ENCODE data around the gene ARSA. TPM values are rescaled to one million over a fixed set of nuclear protein-coding genes. Genes with fewer than 3 reads are reported as not detected.

Gene ARSA
- total RNA-seq, 4 donors from 2014 or later = 37.0 to 51.3 (median 42.2) TPM

GRCh38 chr22:50607659-50608020, 20.3 kb downstream of the ARSA start:
- peaks cover 68% of the 10 kb centered on the region for H3K27me3 ChIP-seq
- no peak overlapping the region for H3K4me3 ChIP-seq
- no peaks in the 10 kb centered on the region for H3K36me3 ChIP-seq
- DNase-seq (ENCODE audit: low spot score in 2 of 2) = no peak
- TF ChIP-seq EP300 (IDR thresholded peaks at IDR 0.05) (no peak), CTCF (IDR thresholded peaks at IDR 0.05) (no peak), POLR2A (IDR thresholded peaks at IDR 0.05) (no peak), POLR2AphosphoS5 (IDR thresholded peaks at IDR 0.05) (no peak)
- peaks cover 7% of the 10 kb centered on the region for H3K4me1 ChIP-seq
- 71% methylated on average over 6 of the region's 6 CpGs for WGBS
- no peak overlapping the region for H3K27ac ChIP-seq
- no peaks in the 10 kb centered on the region for H3K9me3 ChIP-seq

- WGBS = 82% methylated on average over 13 of the region's 18 CpGs
These were observed 20.9 kb downstream of the ARSA start for GRCh38 chr22:50606946-50607658.

GRCh38 chr22:50606165-50606945, 21.6 kb downstream of the ARSA start:
- peak in 1 of 2 donors; percentile 31 for DNase-seq (ENCODE audit: low spot score in 2 of 2)
- TF ChIP-seq CTCF (IDR thresholded peaks at IDR 0.05) (no peak), EP300 (IDR thresholded peaks at IDR 0.05) (no peak), POLR2A (IDR thresholded peaks at IDR 0.05) (no peak), POLR2AphosphoS5 (IDR thresholded peaks at IDR 0.05) (no peak)
- Histone ChIP-seq H3K27me3 (peaks cover 74% of the 10 kb centered on the region), H3K4me3 (no peak overlapping the region), H3K9me3 (no peaks in the 10 kb centered on the region), H3K27ac (no peak overlapping the region), H3K36me3 (no peaks in the 10 kb centered on the region), H3K4me1 (peaks cover 5% of the 10 kb centered on the region)
- 71% methylated on average over 14 of the region's 19 CpGs for WGBS

More at GRCh38 chr22:50606946-50607658, 20.9 kb downstream of the ARSA start:
- no peak for DNase-seq (ENCODE audit: low spot score in 2 of 2)
- Histone ChIP-seq H3K27me3 (peaks cover 67% of the 10 kb centered on the region), H3K27ac (no peak overlapping the region), H3K9me3 (no peaks in the 10 kb centered on the region), H3K36me3 (no peaks in the 10 kb centered on the region), H3K4me3 (no peak overlapping the region), H3K4me1 (peaks cover 5% of the 10 kb centered on the region)
- TF ChIP-seq POLR2A (IDR thresholded peaks at IDR 0.05) (no peak), EP300 (IDR thresholded peaks at IDR 0.05) (no peak)

GRCh38 chr22:50605613-50606074, 22.3 kb downstream of the ARSA start:
- Histone ChIP-seq H3K27me3 (peaks cover 80% of the 10 kb centered on the region), H3K4me1 (peaks cover 11% of the 10 kb centered on the region), H3K4me3 (no peak overlapping the region), H3K9me3 (no peaks in the 10 kb centered on the region), H3K36me3 (no peaks in the 10 kb centered on the region), H3K27ac (no peak overlapping the region)
- TF ChIP-seq EP300 (IDR thresholded peaks at IDR 0.05) = no peak
- no peak for TF ChIP-seq POLR2A (IDR thresholded peaks at IDR 0.05)
- TF ChIP-seq CTCF (IDR thresholded peaks at IDR 0.05) = no peak
- no peak for TF ChIP-seq POLR2AphosphoS5 (IDR thresholded peaks at IDR 0.05)
- DNase-seq (ENCODE audit: low spot score in 2 of 2) = peak in 1 of 2 donors; percentile 53
- 92% methylated on average over 15 of the region's 20 CpGs for WGBS

GRCh38 chr22:50605002-50605612, 22.8 kb downstream of the ARSA start:
- H3K27ac ChIP-seq = no peak overlapping the region
- TF ChIP-seq POLR2A (IDR thresholded peaks at IDR 0.05) (no peak), EP300 (IDR thresholded peaks at IDR 0.05) (no peak), POLR2AphosphoS5 (IDR thresholded peaks at IDR 0.05) (no peak), CTCF (IDR thresholded peaks at IDR 0.05) (no peak)
- DNase-seq (ENCODE audit: low spot score in 2 of 2) = no peak
- no peak overlapping the region for H3K4me3 ChIP-seq
- H3K36me3 ChIP-seq = no peaks in the 10 kb centered on the region
- no peaks in the 10 kb centered on the region for H3K9me3 ChIP-seq
- peaks cover 80% of the 10 kb centered on the region for H3K27me3 ChIP-seq
- H3K4me1 ChIP-seq = peaks cover 14% of the 10 kb centered on the region
- 83% methylated on average over 13 of the region's 23 CpGs for WGBS
